ENCODE data around the gene MPEG1. TPM values are rescaled to one million over a fixed set of nuclear protein-coding genes. Genes with fewer than 3 reads are reported as not detected.

The MPEG1 gene
- total RNA-seq, 1 experiment from 2014 or later, result not detected

DNA sequence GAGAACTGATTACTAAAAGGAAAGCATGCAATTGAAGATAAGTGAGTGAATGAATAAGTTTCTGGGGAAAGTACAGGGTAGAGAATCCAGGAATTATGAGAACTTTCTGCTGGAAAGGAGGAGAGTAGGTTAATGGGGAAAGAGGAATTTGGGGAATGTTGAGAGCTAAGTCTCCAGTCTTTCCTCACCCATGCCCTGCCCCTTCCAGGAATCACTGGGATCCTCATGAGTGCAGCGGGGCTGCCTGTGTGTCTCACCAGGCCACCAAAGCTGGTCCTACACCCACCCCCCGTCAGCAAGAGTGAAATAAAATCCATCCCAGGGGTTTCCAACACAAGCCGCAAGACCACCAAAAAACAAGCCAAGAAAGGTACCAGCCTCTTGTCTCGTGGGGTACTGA is 23.8 kb downstream of the MPEG1 start:
- DNase-seq (ENCODE audit: low spot score), result no peak

DNA sequence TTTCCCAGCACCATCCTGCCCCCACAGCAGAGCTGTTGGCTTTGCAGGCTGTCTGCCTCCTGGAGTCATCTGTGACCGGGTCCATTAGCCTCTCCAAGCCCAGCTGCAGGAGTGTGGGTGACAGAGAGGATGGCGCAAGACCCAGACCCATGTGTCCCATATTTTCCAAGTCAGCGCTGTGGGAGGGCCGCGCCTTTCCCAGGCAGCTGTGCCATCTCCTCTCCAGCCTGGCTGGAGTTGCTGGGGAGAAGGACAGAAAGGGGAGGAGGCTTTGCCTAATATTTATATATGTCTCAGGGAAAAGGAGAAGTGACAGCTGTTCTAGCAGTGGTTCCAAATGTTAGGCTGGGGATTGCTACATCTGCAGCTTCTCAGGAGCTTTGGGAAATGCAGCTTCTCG is 25.1 kb downstream of the MPEG1 start:
- DNase-seq (ENCODE audit: low spot score), result no peak

DNA sequence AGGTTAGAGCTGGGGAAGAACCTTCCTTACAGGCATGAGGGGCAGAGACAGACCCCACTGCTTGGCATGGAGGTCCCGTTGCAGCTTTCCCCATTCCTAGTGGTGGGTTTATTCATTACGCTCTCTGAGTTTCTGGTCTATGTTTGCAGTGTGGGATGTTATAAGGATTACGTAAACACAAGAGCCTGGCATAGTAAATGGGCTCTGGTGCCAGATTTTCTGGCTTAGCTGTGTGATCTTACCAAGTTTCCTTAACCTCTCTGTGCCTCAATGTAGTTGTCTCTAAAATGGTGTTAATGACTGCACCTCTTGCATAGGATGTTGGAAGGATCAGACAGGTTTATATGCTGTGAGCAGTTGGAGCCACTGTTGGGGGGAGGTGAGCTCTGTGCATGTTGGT is 25.7 kb downstream of the MPEG1 start:
- no peak for DNase-seq (ENCODE audit: low spot score)

DNA sequence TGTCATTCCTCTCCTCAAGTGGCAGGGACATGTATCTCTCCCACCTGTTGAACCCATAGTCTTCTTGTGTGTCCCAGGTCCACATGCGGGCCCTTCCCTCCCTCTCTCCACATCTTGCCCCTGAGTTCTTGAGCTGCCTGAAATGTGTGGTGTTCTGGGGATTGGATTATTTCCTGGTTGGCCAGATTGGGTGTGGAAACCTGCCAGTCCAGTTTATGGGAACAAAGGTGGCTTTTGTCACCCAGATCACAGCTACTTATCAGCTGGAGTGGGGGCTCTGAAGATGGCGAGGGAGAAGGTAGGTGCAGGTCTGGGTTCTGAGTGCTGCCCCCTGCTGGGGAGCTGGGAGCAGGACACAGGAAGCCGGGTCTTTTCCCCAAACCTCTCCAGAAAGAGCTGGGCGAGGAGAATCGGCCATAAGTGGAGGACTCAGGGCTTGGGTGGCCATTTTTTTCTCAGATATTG is 26.6 kb downstream of the MPEG1 start:
- peak; percentile 98 for DNase-seq (ENCODE audit: low spot score)

DNA sequence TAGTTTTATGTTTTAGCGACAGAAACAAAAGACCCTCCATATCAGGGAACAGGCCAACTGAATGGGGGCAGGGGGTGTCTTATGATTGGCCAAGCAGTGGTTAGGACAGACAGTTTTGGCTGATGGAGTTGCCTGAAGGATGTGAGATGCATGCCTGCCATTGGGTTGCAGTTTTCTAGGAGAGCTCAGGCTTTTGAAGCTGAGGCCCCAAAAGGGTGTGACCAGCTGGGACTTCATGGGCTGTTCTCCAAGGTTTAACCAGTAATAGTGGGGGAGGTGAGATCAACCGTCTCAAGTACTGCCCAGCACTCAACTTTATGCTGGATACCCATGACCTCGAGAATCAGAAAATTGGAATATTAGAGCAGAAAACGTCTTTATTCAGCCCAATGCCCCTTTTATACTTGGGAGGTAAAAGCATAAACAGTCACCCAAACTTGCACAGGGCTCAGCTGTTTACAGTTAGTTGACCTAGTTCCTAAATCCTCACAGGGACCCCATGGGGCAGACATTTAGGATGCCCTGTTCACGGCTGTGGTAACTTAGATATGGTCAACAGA is 27.3 kb downstream of the MPEG1 start:
- peak; percentile 56 for DNase-seq (ENCODE audit: low spot score)

DNA sequence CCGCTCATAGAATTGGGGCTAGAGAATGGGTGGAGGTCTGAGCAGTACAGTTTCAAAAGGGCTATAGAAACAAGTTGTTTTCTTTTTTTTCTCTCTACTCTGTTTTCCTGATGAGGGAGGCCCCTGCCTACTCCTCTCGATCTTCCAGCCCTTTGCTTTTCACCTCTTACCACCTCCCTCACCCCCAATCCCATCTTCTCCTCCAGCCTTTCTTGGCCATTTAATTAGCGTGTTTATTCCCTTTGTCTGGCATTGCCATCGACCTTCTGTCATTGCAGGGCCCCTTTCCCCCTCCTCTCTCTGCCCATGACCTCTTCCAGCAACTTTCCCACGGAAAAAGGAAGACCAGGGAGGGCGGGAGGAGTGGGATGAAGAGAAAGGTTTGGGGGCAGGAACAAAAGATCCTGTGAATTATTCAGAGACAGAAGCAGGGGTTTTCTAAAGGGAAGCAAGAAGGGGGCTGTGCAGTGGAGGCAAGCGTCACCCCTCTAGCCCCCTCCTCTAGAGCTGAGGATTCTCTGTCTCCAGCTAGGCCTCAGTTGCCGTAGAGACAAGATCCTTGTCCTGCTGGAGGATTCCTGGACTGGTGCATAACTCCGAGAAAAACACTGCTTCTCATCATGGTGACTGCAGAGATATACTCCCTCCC is 27.9 kb downstream of the MPEG1 start:
- DNase-seq (ENCODE audit: low spot score), result no peak

DNA sequence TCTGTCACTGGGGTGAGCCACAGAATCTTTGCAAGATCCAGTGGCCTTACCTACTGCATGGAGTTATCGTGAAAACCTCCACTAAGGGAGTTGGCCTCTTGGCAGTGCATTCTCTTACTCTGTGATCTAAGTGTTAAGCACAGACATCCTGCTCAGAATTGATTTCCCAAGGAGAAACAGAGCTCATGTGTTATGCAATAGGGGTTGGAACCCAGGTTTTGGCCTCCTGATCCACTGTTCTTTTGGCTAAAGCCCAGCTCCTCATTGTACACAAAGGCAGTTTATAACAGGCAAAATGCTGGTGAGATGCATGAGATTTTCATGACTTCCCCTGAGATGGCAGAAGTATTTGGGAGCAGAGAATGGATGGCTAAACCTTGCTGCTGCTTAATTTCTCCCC is 29.0 kb downstream of the MPEG1 start:
- no peak for DNase-seq (ENCODE audit: low spot score)

DNA sequence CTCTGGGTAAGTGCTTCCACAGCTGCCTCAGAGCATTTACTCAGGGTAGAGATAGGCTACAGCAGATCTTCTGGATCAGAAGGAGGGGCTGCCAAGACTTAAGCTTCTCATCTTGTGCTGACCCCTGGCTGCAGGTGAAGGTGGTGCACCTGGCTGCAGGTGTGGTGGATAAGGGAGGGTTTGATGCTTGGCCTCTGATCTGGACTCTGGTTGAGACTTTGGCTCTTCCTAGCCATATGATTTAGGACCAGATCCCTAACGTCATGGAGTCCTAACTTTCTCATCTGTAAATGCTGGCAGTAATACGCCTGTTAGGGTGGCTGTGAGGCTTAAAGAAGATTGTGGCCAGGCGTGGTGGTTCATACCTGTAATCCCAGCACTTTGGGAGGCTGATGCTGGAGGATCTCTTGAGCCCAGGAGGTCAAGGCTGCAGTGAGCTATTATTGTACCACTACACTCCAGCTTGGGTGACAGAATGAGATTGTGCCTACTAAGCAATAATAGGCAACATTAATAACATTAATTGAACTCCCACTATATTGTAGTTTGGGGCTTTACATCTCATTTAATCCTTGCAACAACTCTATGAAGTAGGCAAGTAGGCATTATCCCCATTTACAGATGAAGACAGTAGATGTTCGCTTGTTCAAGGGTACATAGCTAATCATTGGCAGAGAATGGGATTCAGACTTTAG is 30.1 kb downstream of the MPEG1 start:
- peak; percentile 66 for DNase-seq (ENCODE audit: low spot score)

DNA sequence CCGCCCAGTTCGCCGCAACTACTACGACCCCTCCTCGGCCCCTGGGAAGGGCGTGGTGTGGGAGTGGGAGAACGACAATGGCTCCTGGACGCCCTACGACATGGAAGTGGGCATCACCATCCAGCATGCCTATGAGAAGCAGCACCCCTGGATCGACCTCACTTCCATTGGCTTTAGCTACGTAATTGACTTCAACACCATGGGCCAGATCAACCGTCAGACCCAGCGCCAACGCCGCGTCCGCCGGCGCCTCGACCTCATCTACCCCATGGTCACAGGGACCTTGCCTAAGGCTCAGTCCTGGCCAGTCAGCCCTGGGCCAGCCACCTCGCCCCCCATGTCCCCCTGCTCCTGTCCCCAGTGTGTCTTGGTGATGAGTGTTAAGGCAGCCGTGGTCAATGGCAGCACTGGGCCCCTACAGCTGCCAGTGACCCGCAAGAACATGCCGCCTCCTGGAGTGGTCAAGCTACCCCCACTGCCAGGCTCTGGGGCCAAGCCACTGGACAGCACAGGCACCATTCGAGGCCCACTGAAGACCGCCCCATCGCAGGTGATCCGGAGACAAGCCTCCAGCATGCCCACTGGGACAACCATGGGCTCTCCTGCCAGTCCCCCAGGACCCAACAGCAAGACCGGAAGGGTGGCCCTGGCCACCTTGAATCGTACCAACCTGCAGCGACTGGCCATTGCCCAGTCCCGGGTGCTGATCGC is 30.8 kb downstream of the MPEG1 start:
- no peak for DNase-seq (ENCODE audit: low spot score)

DNA sequence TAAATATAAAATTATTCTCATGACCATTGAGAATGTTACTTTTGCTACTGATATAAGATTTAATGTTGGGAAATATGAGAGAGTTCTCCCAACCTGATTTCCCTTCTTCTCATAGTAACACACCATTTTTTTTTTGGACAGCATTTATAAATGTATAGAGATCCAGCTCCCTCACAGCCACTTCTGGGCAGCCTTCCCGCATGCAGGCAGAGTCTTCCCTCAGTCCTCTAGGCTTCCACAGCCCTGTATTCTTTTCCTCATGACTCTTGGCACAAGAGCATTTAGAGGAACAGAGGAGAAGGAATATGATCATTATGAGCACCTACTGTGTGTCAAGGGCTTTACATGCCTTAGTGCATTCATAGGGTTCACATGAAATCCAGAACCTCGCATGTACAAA is 31.8 kb downstream of the MPEG1 start:
- no peak for DNase-seq (ENCODE audit: low spot score)

DNA sequence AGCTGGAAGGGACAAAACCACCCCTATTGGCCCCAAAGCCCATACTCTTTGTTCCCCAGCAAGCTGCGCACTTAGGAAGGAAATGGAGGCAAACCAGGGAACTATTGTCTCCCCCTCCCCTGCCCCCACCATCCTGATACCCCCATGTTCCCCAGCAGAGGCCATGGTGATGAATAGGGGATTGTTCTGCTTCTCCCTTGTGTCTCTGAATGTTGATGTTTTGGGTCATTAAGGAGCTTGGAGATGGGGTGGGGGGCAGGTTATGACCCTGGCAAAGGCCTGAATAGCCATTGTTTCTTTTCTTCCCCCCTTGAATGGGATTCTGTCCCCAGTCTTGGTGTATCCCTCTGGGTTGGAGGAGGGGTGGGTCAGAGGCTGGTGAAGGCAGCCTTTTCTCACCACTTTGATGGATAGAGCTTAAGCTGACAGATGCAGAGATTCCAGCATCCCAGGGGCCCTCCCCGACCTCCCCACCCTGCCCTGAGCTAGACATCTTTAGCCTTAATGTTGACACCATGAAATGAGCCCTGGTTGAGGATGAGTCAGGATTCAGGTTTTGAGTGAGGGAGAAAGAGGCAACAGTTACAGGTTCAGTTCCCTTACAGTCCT is 32.5 kb downstream of the MPEG1 start:
- DNase-seq (ENCODE audit: low spot score), result no peak

DNA sequence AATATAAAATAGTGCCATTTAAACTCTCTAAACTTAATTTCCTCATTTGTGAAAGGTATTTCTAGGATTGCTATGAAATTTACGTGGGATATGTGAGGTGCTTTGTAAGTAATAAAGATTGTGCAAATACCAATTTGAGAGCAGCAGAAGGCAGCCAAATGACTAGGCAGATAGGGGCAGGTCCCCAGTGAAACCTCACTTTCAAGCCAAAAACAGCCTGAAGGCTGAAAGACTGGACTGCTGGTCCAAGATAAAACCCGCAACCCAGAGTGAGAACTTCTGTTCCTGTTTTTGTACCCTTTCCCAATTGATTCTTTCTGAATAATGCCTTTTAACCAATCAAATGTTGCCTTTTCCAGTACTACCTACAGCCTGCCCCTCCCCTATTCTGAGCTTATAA is 33.6 kb downstream of the MPEG1 start:
- no peak for DNase-seq (ENCODE audit: low spot score)

DNA sequence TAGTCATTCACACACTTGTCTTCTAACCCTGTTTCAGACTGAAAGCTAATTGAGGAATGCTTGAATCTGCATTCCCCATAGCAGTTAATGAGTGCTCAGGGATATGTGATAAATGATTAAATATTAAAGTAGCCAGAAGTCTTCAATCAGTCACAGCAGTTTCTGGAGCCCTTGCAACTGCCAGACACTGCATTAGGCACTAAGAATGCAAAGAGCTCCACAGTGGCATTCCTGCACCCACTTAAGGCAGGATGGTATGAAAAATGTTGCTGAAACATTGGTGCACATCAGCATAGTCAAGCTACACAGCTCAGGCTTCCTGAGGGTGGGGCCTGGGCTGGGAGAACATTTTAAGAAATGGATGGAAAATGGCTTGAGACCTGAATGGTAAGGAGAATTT is 34.3 kb downstream of the MPEG1 start:
- DNase-seq (ENCODE audit: low spot score), result no peak

DNA sequence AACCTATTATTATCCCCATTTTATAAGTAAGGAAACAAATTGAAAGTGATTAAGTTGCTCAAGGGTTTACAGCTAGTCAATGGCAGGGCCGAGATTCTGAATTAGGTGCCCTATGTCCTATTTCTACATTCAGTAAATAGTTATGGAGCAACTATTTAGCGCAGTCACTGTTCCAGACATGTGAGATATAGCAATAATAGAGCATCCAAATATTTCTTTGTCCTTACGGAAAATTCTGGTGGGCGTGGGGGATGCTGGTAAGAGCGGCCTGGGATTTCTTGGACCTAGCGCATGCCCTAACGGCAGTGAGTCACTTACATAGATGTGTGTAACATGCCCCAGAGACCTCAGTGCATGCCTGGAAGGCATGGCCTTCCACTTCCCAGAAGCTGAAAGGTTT is 36.4 kb downstream of the MPEG1 start:
- no peak for DNase-seq (ENCODE audit: low spot score)

DNA sequence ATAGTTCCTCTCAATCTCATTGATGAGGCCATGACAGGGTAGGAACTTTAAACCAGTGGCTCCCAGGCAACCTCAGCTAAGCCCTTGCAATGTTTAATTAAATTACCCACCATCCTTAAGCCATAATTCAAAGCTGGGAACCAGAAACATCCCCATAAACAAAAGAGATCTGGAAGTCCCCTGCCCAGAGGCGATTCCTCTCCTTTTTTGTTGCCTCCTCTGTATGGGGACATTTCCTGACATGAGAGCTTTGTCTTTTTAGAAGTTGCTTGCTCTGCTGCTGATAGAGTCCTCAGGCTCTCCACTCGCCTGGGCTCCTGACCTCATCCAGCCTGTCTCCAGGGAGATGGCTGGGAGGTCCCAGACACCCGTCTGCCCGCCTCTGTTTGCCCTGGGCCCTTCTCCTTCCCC is 37.6 kb downstream of the MPEG1 start:
- DNase-seq (ENCODE audit: low spot score), result no peak

DNA sequence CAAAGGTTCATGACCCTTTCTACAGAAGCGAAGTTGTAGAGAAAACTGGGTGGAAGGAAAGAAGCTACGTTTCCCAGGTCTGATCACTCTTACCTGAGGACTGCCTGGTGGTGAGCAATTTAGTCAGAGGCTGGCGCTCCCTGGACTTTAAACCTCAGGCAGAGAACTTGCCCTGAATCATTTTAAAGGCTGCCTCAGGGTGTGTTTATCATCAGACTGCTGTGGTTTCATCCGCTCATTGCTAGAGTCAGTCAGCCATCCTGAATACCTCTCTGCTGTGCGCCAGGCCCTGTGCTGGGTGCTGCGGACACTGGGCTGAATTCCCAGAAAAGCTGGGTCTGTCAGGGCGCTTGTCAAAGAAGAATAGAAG is 38.1 kb downstream of the MPEG1 start:
- peak; percentile 77 for DNase-seq (ENCODE audit: low spot score)

DNA sequence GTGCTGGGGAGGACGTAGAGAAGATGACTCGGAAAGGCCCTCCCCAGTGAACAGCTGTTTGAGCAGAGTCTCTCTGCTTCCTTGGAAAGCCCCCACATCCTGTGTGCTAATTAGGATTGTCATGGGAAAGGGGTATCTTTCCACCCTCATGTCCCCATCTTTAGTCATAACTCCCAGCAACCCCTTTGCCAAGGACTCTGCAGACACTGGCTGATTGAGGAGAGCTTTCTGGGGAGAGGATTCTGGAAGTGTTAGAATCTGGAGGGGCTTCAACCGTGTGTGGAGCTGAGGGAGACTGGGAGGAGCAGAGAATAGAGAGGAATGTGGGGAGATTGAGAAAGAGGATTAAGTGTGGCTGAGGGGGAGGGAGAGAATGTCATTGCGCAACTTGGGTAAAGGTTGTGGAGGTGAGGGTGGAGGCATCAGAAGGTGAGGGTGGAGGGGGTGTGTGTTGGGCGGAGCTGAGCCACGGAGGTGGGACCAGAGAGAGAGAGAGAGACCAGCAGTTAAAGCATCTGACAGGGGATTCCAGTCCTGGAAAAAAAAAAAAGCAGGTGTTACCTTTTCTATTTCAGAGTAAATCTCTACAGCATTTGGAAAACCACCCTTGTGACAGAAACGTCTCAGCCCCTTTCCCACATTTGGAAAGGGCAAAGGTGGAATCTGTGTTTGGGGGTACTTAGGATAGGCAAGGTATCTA is 38.6 kb downstream of the MPEG1 start:
- peak; percentile 88 for DNase-seq (ENCODE audit: low spot score)

DNA sequence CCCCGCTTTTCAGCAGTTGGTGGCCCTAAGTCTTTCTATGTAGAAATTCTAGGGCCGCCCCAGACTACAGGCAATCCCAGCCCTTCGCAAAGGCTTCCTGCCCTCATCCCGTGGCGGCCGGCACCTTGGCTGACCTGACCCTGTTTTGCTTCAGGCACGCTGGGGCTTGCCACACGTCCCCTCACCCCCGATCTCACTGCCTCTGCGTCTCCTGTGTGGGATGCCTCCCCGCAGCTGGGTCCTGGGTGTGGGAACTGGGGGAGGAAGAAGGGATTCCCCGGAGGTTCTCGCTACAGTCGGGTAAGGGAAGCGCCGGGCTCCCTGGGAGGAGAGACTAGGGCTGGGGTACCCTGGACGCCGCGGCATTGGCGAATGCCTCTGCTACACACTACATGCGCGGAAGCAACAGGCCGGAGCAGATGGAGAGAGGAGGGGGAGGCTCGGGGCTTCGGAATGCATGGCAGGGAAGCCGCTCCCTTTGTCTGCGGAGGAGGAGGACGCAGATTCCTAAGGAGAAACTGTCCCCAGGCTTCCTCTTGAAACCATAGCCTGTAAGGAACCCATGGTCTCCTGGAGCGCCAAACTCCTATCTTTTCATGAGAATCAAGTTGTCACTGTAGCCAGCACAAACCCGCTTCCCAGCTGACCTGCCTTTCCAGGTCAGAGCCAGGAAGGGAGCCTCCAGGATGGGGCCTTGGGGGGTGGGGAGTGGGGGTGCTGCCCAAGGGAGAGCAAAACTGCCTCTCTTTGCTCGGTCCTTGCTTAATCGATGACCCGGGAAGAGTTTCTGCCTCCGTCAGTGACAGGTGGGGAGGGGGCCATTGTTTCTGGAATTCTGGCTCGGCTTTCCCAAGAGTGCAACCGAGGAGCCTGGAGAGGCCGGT is 39.4 kb downstream of the MPEG1 start:
- peak; percentile 58 for DNase-seq (ENCODE audit: low spot score)

DNA sequence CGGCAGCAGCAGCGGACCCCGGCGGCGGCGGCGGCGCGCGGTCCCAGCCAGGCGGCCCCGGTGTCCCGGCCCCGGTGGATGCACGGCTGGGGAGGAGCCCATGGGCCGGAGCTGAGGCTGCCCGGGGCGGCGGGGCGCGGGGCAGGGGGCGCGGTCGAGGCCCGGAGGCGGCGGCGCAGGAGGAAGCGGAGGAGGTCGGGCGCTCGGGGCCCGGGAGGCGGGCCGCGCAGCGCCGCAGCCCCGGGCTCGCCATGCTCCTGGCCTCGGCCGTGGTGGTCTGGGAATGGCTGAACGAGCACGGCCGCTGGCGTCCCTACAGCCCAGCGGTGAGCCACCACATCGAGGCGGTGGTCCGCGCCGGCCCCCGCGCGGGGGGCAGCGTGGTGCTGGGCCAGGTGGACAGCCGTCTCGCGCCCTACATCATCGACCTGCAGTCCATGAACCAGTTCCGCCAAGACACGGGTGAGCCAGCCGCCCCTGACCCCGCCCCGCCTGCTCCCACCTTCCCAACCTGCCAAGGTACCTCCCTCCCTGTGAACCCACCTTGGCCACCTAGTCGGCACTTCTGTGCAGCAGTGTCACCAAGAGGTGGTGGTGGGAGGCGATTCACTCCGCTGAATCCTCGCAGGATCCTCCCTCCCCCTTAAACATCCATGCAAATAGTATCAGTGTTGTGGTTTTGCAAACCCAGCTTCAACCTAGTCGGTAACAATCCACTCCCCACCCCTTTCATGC is 40.2 kb downstream of the MPEG1 start:
- DNase-seq (ENCODE audit: low spot score), result no peak

All from HT-29 (cell line).